ENCODE data around the gene DIABLO.
"Not testable (repeated sequence)": the region's sequence is repeated elsewhere in the genome, so short reads cannot be mapped to it uniquely, and the experiment has no call there.

DIABLO gene

DNA sequence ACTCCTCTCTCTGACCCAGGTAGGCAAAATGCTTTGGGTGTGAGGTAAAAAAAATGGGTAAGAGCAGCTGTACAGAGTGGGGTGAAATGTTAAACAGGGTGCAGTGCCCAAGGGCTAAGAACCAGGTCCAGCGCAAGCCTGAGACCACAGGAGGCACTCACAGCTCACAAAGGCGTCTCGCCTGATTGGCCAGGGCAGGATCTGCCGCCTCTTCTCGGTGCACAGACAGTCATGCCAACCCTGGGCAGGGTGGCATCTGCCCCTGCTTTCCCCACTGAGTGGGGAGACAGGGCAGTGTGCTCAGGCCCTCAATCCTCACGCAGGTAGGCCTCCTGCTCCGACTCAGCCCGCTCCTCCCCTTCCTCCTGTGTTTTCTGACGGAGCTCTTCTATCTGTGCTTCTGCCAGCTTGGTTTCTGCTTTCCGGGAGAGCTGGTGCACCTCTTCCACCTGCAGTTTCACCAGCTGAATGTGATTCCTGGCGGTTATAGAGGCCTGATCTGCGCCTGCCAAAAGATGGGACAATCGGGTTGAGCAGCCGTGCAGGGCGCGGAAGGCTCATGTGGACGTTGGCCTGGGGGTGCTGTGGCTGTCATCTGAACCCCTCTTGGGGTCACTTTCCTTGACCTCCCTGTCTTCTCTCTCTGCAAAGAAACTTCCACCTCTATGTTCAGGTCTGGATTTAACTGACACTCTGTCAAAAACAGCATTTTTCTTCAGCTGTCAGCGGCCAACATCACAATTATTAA lies 17.6 kb downstream of the DIABLO start:
- no peak for DNase-seq (ENCODE audit: low read depth)

DNA sequence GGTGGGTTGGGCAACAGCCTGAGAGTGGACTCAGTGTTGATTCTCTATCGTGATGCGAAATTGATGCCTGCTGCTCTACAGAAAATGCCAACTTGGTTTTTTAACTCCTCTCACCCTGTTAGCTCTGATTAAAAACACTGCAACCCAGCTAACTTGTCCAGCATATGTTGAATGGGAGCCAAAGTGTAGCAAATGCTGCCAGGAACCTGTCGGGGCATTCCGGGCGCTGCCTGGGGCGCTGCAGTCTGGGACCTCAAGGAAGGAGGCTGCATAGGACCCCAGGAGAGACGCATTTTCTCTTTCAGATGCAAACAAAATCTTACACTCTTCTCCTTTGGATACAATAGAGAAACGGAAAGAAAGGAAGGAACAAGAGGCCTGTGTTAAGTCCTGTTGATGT lies 18.5 kb downstream of the DIABLO start:
- no peak for DNase-seq (ENCODE audit: low read depth)

DNA sequence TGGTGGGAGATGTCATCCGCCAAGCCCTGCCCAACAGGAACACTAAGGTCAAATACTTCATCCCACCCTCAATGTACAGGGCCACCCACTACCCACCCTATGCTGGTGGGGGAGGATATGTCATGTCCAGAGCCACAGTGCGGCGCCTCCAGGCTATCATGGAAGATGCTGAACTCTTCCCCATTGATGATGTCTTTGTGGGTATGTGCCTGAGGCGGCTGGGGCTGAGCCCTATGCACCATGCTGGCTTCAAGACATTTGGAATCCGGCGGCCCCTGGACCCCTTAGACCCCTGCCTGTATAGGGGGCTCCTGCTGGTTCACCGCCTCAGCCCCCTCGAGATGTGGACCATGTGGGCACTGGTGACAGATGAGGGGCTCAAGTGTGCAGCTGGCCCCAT lies 18.9 kb downstream of the DIABLO start:
- no peak for DNase-seq (ENCODE audit: low read depth)

DNA sequence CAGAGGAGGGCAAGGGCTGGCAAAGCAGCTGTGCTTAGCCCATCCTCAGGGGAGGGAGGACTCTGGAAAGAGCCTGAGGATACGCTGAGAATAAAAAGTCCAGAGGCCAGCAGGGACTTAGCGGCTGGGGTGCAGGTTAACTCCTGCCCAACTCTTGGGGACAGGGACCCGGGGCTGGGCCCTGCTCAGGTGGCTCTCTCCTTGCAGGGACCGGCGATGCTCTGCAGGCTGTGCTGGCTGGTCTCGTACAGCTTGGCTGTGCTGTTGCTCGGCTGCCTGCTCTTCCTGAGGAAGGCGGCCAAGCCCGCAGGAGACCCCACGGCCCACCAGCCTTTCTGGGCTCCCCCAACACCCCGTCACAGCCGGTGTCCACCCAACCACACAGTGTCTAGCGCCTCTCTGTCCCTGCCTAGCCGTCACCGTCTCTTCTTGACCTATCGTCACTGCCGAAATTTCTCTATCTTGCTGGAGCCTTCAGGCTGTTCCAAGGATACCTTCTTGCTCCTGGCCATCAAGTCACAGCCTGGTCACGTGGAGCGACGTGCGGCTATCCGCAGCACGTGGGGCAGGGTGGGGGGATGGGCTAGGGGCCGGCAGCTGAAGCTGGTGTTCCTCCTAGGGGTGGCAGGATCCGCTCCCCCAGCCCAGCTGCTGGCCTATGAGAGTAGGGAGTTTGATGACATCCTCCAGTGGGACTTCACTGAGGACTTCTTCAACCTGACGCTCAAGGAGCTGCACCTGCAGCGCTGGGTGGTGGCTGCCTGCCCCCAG lies 19.6 kb downstream of the DIABLO start:
- no peak for DNase-seq (ENCODE audit: low read depth)

DNA sequence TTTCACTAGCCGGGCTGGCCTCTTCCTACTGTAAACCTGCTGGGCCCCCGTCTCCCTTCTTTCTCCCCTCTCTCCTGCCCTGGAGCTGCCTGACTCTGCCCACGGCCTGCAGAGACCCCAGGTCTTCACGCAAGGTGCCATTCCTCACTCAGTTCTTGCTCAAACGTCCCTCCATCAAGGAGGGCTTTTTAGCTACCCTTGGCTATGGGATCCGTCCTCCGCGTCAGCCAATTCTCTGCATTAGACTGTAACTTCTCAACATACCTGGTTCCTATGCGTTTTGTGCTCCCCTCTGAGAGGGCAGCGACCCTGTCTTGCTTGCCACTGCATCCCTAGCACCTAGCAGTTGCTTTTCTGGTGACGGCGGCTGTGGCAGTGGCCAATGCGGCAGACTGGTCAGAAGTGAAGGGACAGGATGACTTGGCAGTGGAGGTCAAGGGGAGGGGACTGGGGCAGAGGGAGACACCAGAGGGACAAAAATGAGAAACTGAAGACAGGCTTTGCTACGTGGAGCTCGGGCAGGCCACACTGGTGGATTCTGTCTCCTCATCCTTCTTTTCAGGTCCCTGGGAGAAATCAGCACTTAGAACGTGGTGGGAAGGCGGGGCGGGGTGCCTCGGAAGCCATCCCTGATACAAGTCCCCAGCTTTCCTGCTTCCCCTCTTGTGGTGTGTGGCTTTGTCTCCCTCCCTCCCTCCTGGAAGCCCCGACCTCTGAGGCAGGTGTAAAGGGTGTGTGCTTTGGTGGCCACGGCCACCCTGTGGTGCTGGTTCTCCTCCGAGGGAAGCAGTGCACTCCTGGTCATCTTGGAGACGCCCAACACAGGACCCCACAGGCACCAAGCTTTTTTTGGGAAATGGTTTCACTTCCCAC lies 20.6 kb downstream of the DIABLO start:
- no peak for DNase-seq (ENCODE audit: low read depth)

DNA sequence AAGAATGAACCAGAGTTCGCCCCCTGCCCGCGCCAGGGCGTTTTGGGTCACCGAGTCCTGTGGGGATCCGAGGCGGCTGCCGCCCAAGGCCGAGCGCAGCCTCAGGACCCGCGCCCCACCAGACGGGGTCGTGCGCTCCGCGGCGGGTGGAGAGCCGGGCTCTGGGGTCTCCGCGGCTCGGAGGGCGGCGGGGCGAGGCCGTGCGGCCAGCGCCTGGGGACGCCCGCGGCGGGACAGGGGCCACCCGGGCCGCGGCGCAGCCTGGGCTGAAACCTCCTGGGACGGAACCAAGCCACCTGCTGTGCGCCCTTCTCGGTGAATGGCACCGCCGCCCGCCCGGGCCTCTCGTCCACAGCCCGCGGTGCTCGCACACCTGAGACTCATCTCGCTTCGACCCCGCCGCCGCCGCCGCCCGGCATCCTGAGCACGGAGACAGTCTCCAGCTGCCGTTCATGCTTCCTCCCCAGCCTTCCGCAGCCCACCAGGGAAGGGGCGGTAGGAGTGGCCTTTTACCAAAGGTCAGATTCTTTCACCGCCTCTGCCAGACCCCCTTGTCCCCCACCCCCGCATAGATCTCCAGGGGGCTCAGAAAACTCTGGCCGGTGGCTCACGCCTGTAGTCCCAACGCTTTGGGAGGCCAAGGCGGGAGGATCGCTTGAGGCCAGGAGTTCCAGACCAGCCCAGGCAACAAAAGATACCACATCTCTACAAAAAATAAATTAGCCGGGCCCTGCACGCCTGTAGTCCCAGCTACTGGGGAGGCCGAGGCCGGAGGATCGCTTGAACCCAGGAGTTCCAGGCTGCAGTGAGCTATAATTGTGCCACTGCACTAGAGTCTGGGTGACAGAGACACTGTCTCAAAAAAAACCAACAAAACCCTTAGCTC lies 21.4 kb downstream of the DIABLO start:
- DNase-seq (ENCODE audit: low read depth), result no peak

DNA sequence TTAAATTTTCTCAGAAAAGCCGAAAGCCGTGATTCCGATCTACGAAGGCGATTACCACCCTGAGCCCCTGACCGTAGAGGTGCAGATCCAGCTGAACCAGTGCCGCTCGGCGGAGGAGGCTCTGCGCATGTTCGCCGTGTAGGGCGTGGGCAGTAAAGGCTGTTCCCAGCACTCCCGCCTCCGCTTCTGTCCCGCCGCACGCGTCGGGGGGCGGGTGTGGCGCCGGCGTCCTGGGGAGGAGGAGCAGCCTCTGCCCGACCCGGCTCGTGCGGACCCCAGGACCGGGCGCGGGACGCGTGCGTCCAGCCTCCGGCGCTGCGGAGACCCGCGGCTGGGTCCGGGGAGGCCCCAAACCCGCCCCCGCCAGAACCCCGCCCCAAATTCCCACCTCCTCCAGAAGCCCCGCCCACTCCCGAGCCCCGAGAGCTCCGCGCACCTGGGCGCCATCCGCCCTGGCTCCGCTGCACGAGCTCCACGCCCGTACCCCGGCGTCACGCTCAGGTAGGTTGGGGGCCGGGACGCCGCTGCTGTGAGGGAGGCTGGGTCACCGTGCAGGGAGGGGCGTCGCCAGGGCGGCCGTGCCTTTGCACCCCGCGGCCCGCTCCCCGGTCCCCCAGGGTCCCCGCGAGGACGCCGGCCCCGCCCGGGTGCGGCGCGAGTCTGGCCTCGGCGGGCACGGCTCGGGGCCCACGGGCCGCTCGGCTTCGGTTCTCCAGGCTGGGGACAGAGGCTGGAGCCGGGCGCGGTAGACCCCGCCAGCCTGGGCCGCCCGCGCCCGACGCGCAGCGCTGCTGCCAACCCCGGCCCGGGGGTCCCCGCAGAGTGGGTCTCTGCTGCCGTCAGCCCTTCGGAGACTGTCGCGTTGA lies 22.3 kb downstream of the DIABLO start, which contains the start of gene B3GNT4:
TSS of gene B3GNT4 (plus strand) at position 409 of the 866 bp plus-strand sequence. CDS start 910 bp downstream, outside the sequence.
- DNase-seq (ENCODE audit: low read depth), result no peak

DNA sequence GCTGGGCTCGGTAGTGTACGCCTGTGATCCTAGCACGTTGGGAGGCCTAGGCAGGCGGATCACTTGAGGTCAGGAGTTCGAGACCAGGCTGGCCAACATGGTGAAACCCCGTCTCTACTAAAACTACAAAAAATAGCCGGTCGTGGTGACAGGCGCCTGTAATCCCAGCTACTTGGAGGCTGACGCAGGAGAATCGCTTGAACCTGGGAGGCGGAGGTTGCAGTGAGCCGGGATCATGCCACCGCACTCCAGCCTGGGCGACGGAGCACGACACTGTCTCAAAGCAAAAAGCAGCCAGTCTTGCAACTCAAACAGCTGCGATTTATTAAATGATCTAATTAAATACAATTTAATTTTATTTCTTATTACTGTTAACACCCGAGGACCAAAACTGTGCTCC lies 23.0 kb downstream of the DIABLO start:
- DNase-seq (ENCODE audit: low read depth), result not testable (repeated sequence)

DNA sequence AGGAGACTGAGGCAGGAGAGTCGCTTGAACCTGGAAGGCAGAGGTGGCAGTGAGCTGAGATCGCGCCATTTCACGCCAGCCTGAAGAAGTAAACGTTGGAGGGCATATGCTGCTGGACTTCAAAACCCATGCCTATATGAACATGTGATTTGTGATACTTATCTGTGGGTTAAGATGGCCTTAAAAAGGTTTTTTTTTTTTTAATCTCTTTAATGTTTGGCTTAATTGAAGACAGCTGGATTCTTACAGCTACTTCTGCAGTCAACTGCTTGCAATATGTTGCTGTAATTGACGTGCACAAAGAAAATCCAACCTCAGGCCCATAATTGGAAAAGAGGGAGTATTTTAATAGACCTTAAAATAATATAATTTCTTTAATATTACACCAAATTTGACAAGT lies 23.8 kb downstream of the DIABLO start:
- no peak for DNase-seq (ENCODE audit: low read depth)

DNA sequence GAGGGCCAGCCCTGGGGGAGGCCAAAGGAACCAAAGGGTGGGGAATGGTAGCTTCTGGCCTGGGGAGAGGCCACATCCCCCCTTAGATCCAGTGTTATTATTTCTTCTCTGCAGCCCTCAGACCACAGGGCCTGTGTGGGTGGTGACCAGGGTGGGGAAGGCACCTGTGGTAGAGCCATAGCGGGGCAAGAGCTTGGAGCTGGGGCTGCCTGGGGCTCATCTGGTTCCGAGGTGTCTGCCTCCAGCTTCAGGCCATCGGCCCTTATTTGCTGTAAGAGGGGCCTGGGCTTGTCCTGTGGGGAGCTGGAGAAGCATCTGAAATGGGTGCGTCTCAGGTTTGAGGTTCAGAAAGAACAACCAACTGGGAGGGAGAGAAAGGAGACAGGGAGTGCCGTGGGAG lies 24.5 kb downstream of the DIABLO start:
- no peak for DNase-seq (ENCODE audit: low read depth)

DNA sequence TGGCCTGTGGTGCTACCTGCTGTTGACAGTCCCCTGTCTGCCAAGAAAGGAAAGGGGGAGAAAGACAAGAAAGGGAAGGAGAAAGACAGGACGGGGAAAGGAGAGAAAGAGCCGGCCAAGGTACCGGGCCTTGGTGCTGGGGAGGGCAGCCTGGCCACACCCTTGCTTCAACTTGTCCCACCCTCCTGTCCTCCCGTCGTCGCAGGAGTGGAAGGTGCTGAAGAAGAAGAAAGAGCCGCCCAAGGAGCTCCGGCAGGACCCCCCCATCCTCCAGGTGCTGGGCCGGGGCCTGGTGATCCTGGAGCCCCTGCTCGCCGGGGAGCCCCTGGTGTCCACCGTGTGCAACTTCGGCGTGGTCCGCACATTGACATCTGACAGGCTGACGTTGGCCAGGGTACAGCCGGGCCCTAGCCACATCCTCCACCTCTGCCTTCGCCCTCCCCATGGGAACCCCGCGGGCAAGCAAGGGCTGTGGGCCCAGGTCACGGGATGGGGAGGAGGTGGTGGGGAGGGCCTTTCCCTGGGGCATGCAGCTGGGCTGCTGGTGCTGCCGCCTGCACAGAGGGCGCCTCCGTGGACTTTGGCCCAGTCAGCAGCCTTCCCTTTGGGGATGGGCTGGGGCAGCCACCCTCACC lies 25.2 kb downstream of the DIABLO start:
- no peak for DNase-seq (ENCODE audit: low read depth)

DNA sequence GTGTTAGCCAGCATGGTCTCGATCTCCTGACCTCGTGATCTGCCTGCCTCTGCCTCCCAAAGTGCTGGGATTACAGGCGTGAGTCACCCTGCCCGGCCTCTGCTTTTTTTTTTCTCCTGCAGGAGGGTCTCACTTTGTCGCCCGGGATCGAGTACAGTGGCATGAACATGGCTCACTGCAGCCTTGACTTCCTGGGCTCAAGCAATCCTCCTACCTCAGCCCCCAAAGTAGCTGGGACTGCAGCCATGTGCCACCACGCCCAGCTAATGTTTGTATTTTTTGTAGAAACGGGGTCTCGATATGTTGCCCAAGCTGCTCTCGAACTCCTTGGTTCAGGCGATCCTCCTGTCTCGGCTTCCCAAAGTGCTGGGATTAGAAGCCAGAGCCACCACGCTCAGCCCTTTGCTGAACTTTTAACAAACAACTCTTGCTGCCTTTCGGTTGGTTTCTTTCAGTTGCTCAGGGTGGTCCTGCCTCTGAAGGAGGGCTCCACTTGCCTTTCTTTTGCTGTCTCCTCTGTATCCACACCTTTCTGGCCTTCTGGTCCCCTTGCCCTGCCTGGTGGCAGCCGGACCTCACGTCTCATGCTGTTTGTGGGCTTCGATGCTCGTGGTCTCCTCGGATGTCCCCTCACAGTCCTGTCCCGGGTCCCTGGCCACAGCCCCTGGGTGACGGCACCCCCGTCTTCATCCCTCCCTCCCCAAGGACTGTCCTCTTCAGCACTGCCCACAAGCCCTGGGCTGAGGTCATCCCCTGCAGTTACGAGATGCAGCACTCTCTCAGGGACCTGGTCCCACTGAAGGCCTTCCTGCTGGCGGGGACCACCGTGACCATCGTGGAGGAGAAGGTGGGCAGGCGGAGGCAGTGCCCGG lies 26.1 kb downstream of the DIABLO start:
- DNase-seq (ENCODE audit: low read depth), result no peak

DNA sequence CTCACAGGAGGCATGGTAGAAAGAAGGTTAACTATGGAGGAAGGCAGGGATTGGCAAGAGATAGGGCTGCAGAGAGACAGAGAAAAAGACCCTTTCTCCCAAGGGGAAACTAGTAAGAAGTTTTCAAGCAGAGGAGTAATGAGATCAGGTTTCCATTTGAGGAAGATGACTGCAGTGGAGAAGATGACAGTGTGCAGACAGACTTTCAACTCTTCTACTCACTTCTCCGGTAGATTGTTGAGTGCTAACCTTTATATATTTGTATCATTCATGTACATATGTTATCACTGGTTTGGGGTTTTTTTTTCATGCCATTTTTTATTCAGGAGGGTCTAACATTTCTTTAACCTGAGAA lies 28.3 kb downstream of the DIABLO start:
- DNase-seq (ENCODE audit: low read depth), result no peak

DNA sequence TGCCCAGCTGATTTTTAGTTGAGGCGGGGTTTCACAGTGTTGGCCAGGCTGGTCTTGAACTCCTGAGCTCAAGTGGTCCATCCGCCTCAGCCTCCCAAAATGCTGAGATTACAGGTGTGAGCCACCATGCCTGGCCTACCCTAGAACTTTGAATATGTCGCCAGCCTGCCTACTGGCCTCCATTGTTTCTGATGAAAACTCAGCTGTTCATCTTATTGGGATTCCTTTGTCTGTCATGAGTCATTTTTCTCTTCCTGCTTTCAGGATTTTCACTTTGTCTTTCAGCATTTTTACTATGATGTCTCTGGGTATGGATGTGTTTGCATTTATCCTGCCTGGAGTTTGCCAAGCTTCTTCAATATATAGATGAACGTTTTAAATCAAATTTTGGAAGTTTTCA lies 30.4 kb downstream of the DIABLO start:
- DNase-seq (ENCODE audit: low read depth), result no peak

DNA sequence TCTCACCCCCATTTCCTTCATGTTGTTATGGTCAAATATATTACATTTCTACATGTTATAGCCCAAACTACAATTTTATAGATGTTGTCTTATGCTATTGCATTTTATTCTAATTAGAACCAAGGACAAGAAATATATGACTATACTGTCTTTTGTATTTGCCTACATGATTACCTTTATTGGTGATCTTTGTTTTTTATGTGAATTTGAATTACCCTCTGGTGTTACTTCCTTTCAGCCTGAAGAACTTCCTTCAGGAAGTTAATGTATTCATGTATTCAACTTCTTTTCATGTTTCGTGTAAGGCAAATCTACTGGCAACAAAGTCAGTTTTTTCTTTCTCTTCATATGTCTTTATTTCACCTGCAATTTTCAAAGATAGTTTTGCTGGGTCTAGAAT lies 31.0 kb downstream of the DIABLO start:
- no peak for DNase-seq (ENCODE audit: low read depth)

DNA sequence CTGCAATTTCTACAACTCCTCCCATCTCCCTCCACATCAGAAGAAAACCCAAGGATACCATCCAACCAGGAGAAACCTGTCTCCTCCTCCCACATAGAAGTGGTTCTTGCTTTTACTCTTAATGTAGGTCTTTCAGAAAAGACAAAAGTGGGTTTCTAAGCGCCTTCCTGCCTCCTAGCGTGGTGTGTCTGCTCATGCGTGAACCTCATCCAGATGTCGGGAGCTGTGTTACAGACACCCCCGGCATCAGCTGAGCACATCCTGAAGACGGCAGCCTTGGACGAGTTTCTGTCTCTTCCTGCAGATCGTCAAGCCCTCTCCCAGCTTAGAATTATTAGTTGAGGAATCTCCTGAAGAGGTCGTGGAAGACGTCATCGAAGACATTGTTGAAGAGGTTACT lies 33.4 kb downstream of the DIABLO start:
- no peak for DNase-seq (ENCODE audit: low read depth)

DNA sequence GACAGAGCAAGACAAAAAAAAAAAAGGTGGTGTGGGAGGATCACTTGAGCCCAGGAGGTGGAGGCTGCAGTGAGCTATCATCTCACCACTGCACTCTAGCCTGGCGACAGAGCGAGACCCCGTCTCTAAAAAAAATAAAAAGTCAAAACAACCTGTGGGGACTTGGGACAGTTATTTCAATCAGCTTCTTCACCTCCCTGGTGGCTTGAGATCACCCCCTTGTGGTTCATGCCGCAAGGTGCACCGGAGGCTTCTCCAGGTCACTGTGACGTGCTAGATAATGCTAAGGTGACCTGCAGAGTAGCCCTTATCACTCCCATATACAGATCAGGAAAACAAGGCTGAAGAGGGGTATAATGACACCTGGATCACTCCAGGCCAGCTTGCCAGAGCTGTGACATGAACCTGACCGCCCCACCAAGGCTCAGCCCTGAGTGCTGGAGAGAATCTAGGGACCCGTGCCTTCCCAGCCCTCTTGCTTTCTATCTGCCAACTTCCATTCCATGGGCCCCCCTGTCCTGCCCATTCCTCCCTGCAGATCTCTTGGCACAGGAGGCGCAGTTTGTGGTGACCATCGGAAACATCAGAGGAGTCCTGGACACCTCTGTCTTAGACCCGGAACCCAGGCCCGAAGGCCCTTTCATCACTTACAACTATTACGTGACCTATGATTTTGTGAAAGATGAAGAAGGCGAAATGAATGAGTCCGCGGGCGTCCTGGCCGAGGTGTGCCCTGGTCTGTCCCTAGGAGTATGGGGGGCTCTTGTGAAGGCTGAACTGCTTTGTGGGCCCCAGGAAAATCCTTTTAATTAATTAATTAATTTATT lies 34.8 kb downstream of the DIABLO start:
- DNase-seq (ENCODE audit: low read depth), result no peak
